Stimulated activated CD4-positive, alpha-beta T cell treated with anti-CD3 and anti-CD28 coated beads, Interleukin-1b, Interleukin-23, amount 100 ng/mL, for 24 hours (primary cell): ENCODE measurements around the gene GPD1L.
"Not testable (repeated sequence)": the region's sequence is repeated elsewhere in the genome, so short reads cannot be mapped to it uniquely, and the experiment has no call there.

Experiments used
- DNase-seq, 4 experiments: peaks; one replicate each; pipeline ENCODE4 v3.0.0-alpha.2; 2020; ENCODE audit warnings: low read depth in 4 of 4, low spot score in 1 of 4

The GPD1L gene

GRCh38 chr3:32180141-32180784 lies 73.8 kb downstream of the GPD1L start:
- no peak for DNase-seq

DNA sequence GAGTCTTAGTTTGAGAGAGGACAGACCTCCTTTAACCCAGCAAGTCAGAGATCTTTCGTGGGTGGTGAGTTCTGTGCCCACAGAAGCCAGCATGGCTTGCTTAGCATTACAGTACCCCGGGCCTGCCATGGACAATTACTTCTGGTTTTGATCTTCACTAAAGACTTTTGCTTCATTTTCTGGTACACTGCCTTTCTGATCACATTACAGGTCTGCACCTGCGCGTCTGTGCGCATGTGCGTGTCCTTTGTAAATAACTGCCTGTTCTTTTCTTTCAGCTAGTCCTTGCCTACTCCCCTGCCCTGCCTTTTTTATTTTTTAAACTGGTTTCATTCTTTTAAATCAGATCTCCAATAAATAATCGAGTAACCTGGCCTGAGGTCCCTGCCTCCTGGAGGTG lies 74.9 kb downstream of the GPD1L start:
- DNase-seq: no peak

DNA sequence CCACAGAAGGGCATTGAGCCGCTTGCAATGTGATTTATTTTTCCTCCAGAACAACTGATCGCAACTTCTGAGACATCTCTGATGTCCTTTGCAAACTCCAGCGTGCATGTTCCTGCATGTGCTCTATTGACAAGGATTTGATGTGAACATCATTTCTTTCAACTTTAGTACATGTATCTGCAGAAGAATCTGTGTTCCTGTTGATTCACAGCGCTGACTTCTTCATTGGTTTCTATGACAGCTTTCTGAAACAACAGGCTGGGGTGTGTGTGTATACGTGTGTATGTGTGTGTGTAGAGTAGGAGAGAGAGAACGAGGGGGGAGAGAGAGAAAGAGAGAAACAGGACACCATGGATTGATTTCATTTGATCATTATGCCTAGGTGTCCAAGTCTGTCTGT lies 75.4 kb downstream of the GPD1L start:
- no peak for DNase-seq

DNA sequence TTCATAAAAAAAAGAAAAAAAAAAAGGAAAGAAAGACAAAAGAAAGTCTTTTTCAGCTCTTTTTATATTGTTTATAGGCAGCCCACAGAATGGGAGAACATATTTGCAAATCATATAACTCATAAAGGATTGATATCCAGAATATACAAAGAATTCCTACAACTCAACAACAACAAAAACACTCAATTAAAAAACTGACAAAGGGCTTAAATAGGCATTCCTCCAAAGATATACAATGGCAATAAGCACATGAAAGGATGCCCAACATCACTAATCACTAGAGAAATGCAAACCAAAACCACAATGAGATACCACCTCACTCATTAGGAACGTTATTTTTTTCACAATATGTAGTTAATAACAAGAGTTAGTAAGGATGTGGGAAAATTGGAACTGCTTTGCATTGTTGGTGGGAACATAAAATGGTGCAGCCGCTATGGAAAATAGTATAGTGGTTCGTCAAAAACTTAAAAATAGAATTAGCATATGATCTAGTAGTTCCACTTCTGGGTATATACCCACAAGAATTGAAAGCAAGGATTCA lies 77.8 kb downstream of the GPD1L start:
- DNase-seq: no peak

DNA sequence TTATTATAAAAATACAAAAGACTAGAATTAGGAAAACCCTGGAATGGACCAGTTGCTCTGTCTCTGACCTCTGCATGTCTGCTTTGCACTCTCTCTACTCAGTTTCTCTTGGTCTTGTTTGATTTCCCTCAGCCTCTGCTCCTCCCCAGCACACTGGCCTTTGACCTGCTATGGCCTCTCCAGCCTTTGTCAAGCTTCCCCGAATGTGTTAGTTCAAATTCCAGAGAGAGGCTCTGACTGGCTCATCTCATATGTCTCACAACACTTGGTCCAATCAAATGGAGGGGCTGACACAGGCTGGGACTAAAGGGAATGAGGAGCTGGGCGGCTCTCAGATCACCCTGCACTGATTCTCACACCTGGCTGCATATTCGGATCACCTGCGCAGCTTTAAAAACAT lies 79.7 kb downstream of the GPD1L start:
- no peak for DNase-seq

DNA sequence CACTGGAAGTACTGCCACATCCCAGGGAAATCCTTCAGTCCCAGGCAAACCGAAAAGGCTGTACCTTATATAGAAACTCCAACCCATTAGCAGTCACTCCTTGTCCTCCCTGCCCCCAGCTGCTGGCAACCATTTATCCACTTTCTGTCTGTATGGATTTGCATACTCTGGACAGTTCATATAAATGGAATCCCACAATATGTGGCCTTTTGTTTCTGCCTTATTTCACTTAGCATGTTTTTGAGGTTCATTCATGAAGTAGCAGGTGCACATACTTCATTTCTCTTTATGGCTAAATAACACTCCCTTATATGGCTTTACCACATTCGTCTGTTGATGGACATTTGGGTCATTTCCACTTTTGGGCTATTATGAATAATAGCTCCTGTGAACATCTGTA lies 80.5 kb downstream of the GPD1L start:
- DNase-seq: no peak

- no peak for DNase-seq
These were observed 83.3 kb downstream of the GPD1L start for GRCh38 chr3:32189693-32190092.

- not testable (repeated sequence) for DNase-seq
These were observed 84.1 kb downstream of the GPD1L start for GRCh38 chr3:32190556-32190955.

DNA sequence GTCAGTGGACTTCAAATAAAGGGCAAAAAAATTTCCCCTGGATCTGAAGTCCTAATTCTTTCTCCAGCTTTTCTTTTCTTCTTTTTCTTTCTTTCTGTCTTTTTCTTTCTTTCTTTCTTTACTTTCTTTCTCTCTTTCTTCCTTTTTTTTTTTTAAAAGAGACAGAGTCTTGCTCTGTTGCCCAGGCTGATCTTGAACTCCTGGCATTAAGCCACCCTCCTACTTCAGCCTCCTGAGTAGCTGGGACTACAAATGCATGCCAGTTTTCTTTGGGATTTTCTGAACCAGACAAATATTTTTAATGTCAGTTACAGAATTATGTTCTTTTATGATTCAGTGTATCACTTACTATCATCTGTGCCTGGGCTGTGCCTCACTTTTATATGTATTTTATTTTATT lies 86.7 kb downstream of the GPD1L start:
- DNase-seq: no peak

GRCh38 chr3:32194653-32195052 lies 88.2 kb downstream of the GPD1L start:
- no peak for DNase-seq

GRCh38 chr3:32195995-32196540 lies 89.6 kb downstream of the GPD1L start:
- no peak for DNase-seq

- no peak for DNase-seq
These were observed 91.6 kb downstream of the GPD1L start for GRCh38 chr3:32197991-32198390.

DNA sequence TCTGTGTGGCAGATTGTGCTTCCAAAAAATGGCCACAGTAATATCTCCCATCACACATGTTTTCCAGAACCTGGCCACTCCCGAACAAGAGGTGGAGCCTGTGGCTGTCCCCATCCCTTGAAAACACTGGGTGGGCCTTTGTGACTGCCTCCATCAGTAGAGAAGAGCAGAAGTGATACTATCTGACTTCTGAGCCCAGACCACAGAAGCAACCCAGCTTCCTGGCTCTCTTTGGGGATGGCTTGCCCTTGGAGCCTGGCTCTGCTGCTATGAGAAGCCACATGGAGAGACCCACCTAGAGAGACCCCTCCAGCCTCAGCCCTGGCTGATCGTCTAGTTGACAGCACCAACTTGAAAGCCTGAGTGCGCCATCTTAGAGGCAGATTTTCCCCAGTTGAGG lies 92.3 kb downstream of the GPD1L start:
- no peak for DNase-seq

GRCh38 chr3:32200490-32200889 lies 94.1 kb downstream of the GPD1L start:
- DNase-seq: no peak

GRCh38 chr3:32200992-32201758 lies 94.8 kb downstream of the GPD1L start:
- no peak for DNase-seq

DNA sequence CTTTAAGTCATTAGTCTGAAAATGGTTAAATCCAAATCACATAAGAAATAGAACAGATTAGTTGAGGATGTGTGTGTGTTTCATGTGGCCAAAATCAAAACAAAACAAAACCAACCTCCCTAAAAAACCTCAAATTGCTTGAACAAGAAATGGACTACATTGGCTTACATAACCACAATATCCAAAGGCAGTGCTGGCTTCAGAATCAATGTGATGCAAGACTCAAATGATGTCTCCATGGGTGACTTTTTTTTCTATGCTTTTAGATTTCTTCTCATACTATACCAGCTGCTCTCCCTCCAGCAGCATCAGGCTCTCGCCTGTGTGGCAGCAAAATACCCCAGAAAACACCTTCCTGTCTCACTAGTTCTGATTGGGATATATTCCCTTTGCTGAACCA lies 96.1 kb downstream of the GPD1L start:
- no peak for DNase-seq

- DNase-seq: no peak
These were observed 97.4 kb downstream of the GPD1L start for GRCh38 chr3:32203854-32204253.

DNA sequence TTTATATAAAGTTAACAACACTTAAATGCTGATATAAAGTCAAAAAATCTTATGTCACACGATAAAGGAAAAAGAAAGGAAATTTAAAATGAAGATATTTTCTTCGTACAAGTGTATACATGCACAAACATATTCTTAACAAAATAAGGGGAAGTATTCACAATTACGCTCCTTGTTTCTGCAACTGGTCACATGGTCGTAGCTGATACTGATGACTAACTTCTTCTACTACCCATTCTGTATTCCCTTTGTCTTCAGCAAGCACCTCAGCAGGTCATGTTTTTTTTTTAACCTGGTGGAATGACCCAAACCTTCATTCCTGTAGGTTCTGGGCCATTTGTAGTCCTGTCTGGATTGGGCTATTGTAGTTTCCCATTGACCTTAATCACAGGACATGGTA lies 102.0 kb downstream of the GPD1L start:
- DNase-seq: no peak

DNA sequence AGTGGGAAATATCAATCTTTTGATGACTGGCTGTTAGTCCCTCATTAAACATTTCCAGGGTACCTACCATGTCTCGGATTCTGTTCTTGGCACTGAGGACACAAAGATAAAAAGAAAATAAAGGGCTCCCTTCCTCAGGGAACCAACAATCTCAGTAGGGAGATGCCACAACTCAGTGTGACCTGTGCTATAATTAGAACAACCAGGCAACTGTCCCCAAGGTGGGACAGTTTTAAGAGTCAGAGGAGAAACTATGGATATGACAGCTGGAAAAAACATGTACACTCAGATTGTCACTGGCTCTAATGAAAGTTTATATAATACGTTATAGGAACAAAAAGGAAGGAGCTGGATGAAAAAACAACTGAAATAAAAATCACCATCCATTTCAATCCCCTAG lies 108.8 kb downstream of the GPD1L start:
- DNase-seq: no peak

GRCh38 chr3:32216172-32216783 lies 109.9 kb downstream of the GPD1L start:
- no peak for DNase-seq

DNA sequence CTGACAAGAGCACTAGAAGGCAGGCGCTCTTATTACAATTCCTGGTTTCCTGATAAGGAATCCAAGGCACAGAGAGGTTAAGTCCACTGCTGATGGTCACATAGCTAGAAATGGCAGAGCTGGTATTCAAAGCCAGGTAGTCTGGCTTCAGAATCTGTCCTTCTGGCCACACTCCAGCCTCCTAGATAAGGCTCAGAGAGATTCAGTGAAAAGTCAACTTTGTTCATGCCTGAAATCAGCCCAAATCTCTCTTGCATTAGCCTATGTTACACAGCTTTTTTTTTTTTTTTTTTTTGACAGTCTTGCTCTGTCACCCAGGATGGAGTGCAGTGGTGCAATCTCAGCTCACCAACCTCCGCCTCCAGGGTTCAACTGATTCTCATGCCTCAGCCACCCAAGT lies 110.9 kb downstream of the GPD1L start:
- no peak for DNase-seq
